ENCODE results near the gene AQP1. TPM values are rescaled to one million over a fixed set of nuclear protein-coding genes. Genes with fewer than 3 reads are reported as not detected.

AQP1 gene
- total RNA-seq, 1 donor from 2014 or later, result 1,132 TPM

DNA sequence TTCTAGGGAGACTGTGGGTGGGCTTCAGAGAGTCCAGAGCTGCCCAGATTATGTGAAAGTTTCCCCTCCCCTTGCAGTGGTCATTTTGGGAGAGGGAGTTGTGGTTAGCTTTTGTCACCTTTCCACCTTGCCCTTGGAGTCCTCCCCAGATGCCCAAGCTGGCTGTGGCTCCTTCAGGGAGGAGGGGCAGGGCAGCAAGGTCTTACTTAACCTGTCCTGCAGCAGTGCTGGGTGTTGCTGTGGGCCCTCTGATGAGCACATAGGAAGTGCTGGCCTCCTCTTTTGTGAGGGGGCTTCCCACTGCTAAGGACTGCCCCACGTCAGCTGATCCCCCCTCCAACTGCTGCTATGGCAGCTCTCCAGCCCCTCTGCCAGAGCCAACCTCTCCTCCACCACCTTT lies 17.6 kb upstream of the AQP1 start:
- no peaks in the 10 kb centered on the region for H3K36me3 ChIP-seq
- DNase-seq, result no peak
- peaks cover 56% of the 10 kb centered on the region for H3K4me1 ChIP-seq
- TF ChIP-seq, protein P1, sequence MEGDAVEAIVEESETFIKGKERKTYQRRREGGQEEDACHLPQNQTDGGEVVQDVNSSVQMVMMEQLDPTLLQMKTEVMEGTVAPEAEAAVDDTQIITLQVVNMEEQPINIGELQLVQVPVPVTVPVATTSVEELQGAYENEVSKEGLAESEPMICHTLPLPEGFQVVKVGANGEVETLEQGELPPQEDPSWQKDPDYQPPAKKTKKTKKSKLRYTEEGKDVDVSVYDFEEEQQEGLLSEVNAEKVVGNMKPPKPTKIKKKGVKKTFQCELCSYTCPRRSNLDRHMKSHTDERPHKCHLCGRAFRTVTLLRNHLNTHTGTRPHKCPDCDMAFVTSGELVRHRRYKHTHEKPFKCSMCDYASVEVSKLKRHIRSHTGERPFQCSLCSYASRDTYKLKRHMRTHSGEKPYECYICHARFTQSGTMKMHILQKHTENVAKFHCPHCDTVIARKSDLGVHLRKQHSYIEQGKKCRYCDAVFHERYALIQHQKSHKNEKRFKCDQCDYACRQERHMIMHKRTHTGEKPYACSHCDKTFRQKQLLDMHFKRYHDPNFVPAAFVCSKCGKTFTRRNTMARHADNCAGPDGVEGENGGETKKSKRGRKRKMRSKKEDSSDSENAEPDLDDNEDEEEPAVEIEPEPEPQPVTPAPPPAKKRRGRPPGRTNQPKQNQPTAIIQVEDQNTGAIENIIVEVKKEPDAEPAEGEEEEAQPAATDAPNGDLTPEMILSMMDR (IDR thresholded peaks at IDR 0.05), result no peak
- intact Hi-C loops (cut with DNase I), result no loop called here
- no peaks in the 10 kb centered on the region for H3K9me3 ChIP-seq
- H3K27ac ChIP-seq, result peak overlapping the region; percentile 66
- ATAC-seq, result no peak
- no peak overlapping the region for H3K4me3 ChIP-seq
- H3K27me3 ChIP-seq, result no peaks in the 10 kb centered on the region

DNA sequence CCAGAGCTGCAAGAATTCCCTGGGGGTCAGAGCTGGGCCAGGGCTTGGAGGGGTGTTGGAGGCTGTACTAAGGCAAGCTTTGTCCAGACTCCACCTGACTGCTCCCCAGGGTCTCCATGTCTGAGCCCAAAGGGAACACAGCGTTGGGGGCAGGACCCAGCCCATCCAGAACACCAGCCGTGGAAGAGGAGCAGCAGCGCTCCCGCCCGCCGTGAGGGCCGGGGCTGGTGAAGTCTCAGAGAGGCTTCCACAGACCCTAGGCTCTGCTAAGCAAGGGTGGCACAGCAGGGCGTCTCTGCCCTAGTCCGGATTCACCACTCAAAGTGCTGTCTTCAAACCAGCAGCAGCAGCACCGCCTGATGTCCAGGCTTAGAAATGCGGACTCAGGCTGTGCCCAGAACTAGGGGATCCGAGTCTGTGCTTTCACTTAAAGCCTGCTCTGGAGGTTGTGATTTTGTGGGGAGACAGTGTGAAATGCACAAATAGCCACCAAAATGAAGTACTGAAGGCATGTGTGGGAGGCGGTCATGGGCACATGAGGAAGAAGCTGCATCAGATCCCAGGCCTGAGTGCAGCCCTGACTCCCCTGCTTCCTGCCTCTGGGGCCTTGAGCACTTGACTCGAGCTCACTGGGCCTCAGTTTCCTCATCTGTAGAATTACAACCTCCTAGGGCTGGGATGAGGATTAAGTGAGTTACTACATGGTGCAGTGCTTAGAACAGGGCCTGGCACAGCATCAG lies 16.6 kb upstream of the AQP1 start:
- Histone ChIP-seq H3K27ac (peak overlapping the region; percentile 78), H3K27me3 (no peaks in the 10 kb centered on the region), H3K4me3 (no peak overlapping the region), H3K36me3 (no peaks in the 10 kb centered on the region), H3K4me1 (peaks cover 58% of the 10 kb centered on the region), H3K9me3 (no peaks in the 10 kb centered on the region)
- DNase-seq, result no peak
- no peak for ATAC-seq
- TF ChIP-seq, protein P1 (IDR thresholded peaks at IDR 0.05), result peak; percentile 5
- intact Hi-C loops (cut with DNase I), result no loop called here

GRCh38 chr7:30896036-30896435 lies 15.6 kb upstream of the AQP1 start:
- Histone ChIP-seq H3K4me3 (no peak overlapping the region), H3K4me1 (peaks cover 59% of the 10 kb centered on the region), H3K36me3 (no peaks in the 10 kb centered on the region), H3K9me3 (no peaks in the 10 kb centered on the region), H3K27ac (peak overlapping the region; percentile 78), H3K27me3 (no peaks in the 10 kb centered on the region)
- DNase-seq (no peak), ATAC-seq (peak; percentile 51)
- intact Hi-C loops (cut with DNase I), result no loop called here
- TF ChIP-seq, protein P1 (IDR thresholded peaks at IDR 0.05), result no peak

- DNase-seq (peak; percentile 89), ATAC-seq (peak; percentile 74)
- Histone ChIP-seq H3K4me1 (peaks cover 59% of the 10 kb centered on the region), H3K27me3 (no peaks in the 10 kb centered on the region), H3K9me3 (no peaks in the 10 kb centered on the region), H3K4me3 (no peak overlapping the region), H3K36me3 (no peaks in the 10 kb centered on the region), H3K27ac (peak overlapping the region; percentile 78)
- TF ChIP-seq, protein P1 (IDR thresholded peaks at IDR 0.05), result no peak
- intact Hi-C loops (cut with DNase I), result no loop called here
These were observed 14.6 kb upstream of the AQP1 start for GRCh38 chr7:30896783-30897637.

DNA sequence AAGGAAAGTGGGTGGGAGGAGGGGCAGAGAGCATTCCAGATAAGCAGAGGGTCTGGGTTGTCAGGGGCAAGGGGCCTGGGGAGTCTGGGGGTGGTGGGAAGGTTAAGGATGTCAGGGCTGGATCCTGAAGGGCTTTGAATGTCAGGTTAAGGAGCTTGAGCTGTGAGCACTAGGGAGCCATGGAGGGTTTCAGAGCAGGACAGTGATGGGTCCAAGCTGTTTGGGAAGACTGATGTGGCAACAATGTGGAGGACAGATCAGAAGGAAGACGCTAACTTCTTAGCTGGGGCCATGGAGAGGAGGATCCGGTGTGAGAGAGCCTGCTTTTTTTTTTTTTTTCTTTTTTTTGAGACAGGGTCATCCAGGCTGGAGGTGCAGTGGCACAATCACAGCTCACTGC lies 13.9 kb upstream of the AQP1 start:
- no peaks in the 10 kb centered on the region for H3K9me3 ChIP-seq
- no peak overlapping the region for H3K4me3 ChIP-seq
- ATAC-seq (no peak), DNase-seq (no peak)
- no peaks in the 10 kb centered on the region for H3K36me3 ChIP-seq
- TF ChIP-seq, protein P1 (IDR thresholded peaks at IDR 0.05), result no peak
- H3K27me3 ChIP-seq, result no peaks in the 10 kb centered on the region
- intact Hi-C loops (cut with DNase I), result no loop called here
- H3K4me1 ChIP-seq, result peaks cover 58% of the 10 kb centered on the region
- H3K27ac ChIP-seq, result peak overlapping the region; percentile 78

All from upper lobe of right lung (tissue), 1 donor.